H9 (cell line): ENCODE measurements around the gene MKRN2. TPM values are rescaled to one million over a fixed set of nuclear protein-coding genes. Genes with fewer than 3 reads are reported as not detected.

Experiments
- DNase-seq: peaks from one replicate; pipeline ENCODE4 v3.0.0-alpha.2; 2017
- H2AFZ ChIP-seq: one replicate; pipeline ENCODE4 v1.6.1; 2013; ENCODE audit warnings: mild to moderate bottlenecking, low read length, control low read depth, moderate library complexity
- H2AK5ac ChIP-seq: 2 replicates; pipeline ENCODE4 v1.6.1; 2013; ENCODE audit warnings: low read length, control low read depth, mixed read lengths; ENCODE audit not compliant: insufficient read length
- H2BK120ac ChIP-seq: one replicate; pipeline ENCODE4 v1.6.1; 2013; ENCODE audit warnings: low read depth, mild to moderate bottlenecking, low read length, control low read depth, inconsistent platforms; ENCODE audit not compliant: poor library complexity, severe bottlenecking
- H2BK12ac ChIP-seq: 2 replicates; pipeline ENCODE4 v1.6.1; 2013; ENCODE audit warnings: low read length, control low read depth, mixed read lengths, low read depth; ENCODE audit not compliant: insufficient read length
- H2BK15ac ChIP-seq: 2 replicates; pipeline ENCODE4 v1.6.1; 2013; ENCODE audit warnings: low read depth, low read length, control low read depth
- H2BK20ac ChIP-seq: one replicate; pipeline ENCODE4 v1.6.1; 2013; ENCODE audit warnings: low read depth, mild to moderate bottlenecking, low read length, control low read depth, inconsistent platforms; ENCODE audit not compliant: poor library complexity, severe bottlenecking
- H2BK5ac ChIP-seq: 2 replicates; pipeline ENCODE4 v1.6.1; 2013; ENCODE audit warnings: low read length, control low read depth, mixed read lengths; ENCODE audit not compliant: insufficient read length
- H3K14ac ChIP-seq: 2 replicates; pipeline ENCODE4 v1.6.1; 2013; ENCODE audit warnings: low read length, control low read depth; ENCODE audit not compliant: insufficient read depth
- H3K18ac ChIP-seq: 2 replicates; pipeline ENCODE4 v1.6.1; 2013; ENCODE audit warnings: low read depth, mild to moderate bottlenecking, mixed read lengths, low read length, control low read depth; ENCODE audit not compliant: insufficient read length
- H3K23ac ChIP-seq: 2 replicates; pipeline ENCODE4 v1.6.1; 2013; ENCODE audit warnings: low read length, control low read depth, mixed read lengths, low read depth; ENCODE audit not compliant: insufficient read length
- H3K23me2 ChIP-seq: 2 replicates; pipeline ENCODE4 v1.6.1; 2013; ENCODE audit warnings: low read depth, mild to moderate bottlenecking, mixed read lengths, low read length, control low read depth; ENCODE audit not compliant: insufficient read length, poor library complexity, severe bottlenecking
- H3K27ac ChIP-seq: 2 replicates; pipeline ENCODE4 v1.5.1; 2013; ENCODE audit warnings: low read length, control low read depth, mixed read lengths, low read depth; ENCODE audit not compliant: insufficient read length
- H3K27me3 ChIP-seq: 2 replicates; pipeline ENCODE4 v1.6.1; 2013; ENCODE audit warnings: low read length, control low read depth, inconsistent platforms; ENCODE audit not compliant: insufficient read depth
- H3K4ac ChIP-seq: 2 replicates; pipeline ENCODE4 v1.6.1; 2013; ENCODE audit warnings: low read depth, mild to moderate bottlenecking, control low read depth, inconsistent platforms, low read length, moderate library complexity
- H3K4me1 ChIP-seq: 2 replicates; pipeline ENCODE4 v1.6.1; 2013; ENCODE audit warnings: low read length, control low read depth, inconsistent platforms; ENCODE audit not compliant: insufficient read depth
- H3K4me2 ChIP-seq: 2 replicates; pipeline ENCODE4 v1.6.1; 2013; ENCODE audit warnings: low read length, control low read depth, mixed read lengths; ENCODE audit not compliant: insufficient read length, insufficient read depth
- H3K56ac ChIP-seq: 2 replicates; pipeline ENCODE4 v1.6.1; 2013; ENCODE audit warnings: low read depth, mild to moderate bottlenecking, mixed read lengths, low read length, control low read depth; ENCODE audit not compliant: insufficient read length
- H3K79me1 ChIP-seq: 2 replicates; pipeline ENCODE4 v1.6.1; 2013; ENCODE audit warnings: low read depth, mild to moderate bottlenecking, moderate library complexity, low read length, control low read depth, inconsistent platforms; ENCODE audit not compliant: insufficient read depth, poor library complexity, severe bottlenecking
- H3K79me2 ChIP-seq: 2 replicates; pipeline ENCODE4 v1.6.1; 2013; ENCODE audit warnings: low read length, control low read depth, inconsistent platforms; ENCODE audit not compliant: insufficient read depth
- H3K9ac ChIP-seq: 2 replicates; pipeline ENCODE4 v1.6.1; 2013; ENCODE audit warnings: low read length, control low read depth, mixed read lengths; ENCODE audit not compliant: insufficient read length; ENCODE audit errors: extremely low read depth
- H3K9me3 ChIP-seq: one replicate; pipeline ENCODE4 v1.6.1; 2013; ENCODE audit warnings: low read depth, low read length, inconsistent platforms; ENCODE audit not compliant: control insufficient read depth
- H3T11ph ChIP-seq: one replicate; pipeline ENCODE4 v1.6.1; 2013; ENCODE audit warnings: mild to moderate bottlenecking, low read length, control low read depth, inconsistent platforms
- H4K20me1 ChIP-seq: one replicate; pipeline ENCODE4 v1.6.1; 2013; ENCODE audit not compliant: control insufficient read depth, insufficient read length, insufficient read depth
- H4K5ac ChIP-seq: 2 replicates; pipeline ENCODE4 v1.6.1; 2013; ENCODE audit warnings: low read depth, mild to moderate bottlenecking, mixed read lengths, low read length, control low read depth; ENCODE audit not compliant: insufficient read length
- H4K8ac ChIP-seq: replicated peaks from 2 replicates; pipeline ENCODE4 v1.6.1; 2013; ENCODE audit warnings: low read length, control low read depth, mixed read lengths, low read depth; ENCODE audit not compliant: insufficient read length
- H4K91ac ChIP-seq: 2 replicates; pipeline ENCODE4 v1.6.1; 2013; ENCODE audit warnings: low read depth, mild to moderate bottlenecking, moderate library complexity, mixed read lengths, low read length, control low read depth; ENCODE audit not compliant: insufficient read length
- H3K27ac Mint-ChIP-seq, 3 experiments: 2 replicates in 2 of 3; 3 replicates in 1 of 3; pipeline ENCODE4 v1.8.0; 2020 to 2021; ENCODE audit warnings: mixed read lengths in 3 of 3, mild to moderate bottlenecking in 1 of 3, moderate library complexity in 1 of 3
- H3K27me3 Mint-ChIP-seq: 2 replicates; pipeline ENCODE4 v1.8.0; 2021; ENCODE audit warnings: low read depth, mild to moderate bottlenecking, moderate library complexity, mixed read lengths
- H3K36me3 Mint-ChIP-seq, 3 experiments: 2 replicates in 2 of 3; 3 replicates in 1 of 3; pipeline ENCODE4 v1.8.0; 2020 to 2021; ENCODE audit warnings: low read depth in 3 of 3, mixed read lengths in 3 of 3; ENCODE audit not compliant: insufficient read depth in 1 of 3
- H3K4me1 Mint-ChIP-seq, 2 experiments: 2 replicates each; pipeline ENCODE4 v1.8.0; 2020; ENCODE audit warnings: mixed read lengths in 2 of 2
- H3K4me3 Mint-ChIP-seq, 2 experiments: 2 replicates in 1 of 2; 3 replicates in 1 of 2; pipeline ENCODE4 v1.8.0; 2020 to 2021; ENCODE audit warnings: mild to moderate bottlenecking in 2 of 2, mixed read lengths in 2 of 2, moderate library complexity in 1 of 2
- H3K9me3 Mint-ChIP-seq, 2 experiments: 2 replicates in 1 of 2; 3 replicates in 1 of 2; pipeline ENCODE4 v1.8.0; 2020; ENCODE audit warnings: mild to moderate bottlenecking in 2 of 2, mixed read lengths in 2 of 2, moderate library complexity in 1 of 2
- CTCF ChIP-seq: fragments of 200-600 bp; sonication (generic); conservative IDR thresholded peaks from 3 replicates; pipeline ENCODE4 v1.8.0; 2021; ENCODE audit warnings: antibody characterized with exemption, mild to moderate bottlenecking
- WGBS: extraction: QIAGEN DNeasy Blood & Tissue Kit; methylation state at CpG from one replicate; pipeline ENCODE4 v1.1.7; 2013; ENCODE audit warnings: missing lambda C conversion rate, low lambda C conversion rate, mixed read lengths; ENCODE audit not compliant: insufficient read length; ENCODE audit errors: extremely low coverage; 5-methylcytosine and 5-hydroxymethylcytosine counted together
- total RNA-seq: library from RNA; stranded (reverse); gene quantifications from 2 replicates; pipeline ENCODE4 v1.2.1, GENCODE V29; 2021

Gene MKRN2
- total RNA-seq, 1 experiment from 2014 or later, result 18.1 TPM

- Mint-ChIP-seq H3K27ac (peak overlapping the region in 2 of 3 experiments; percentile 14 to 18; a peak in 2 of 7 replicates), H3K9me3 (no peaks in the 10 kb centered on the region), H3K4me1 (peaks cover 13 to 14% of the 10 kb centered on the region in 2 experiments), H3K27me3 (no peaks in the 10 kb centered on the region), H3K4me3 (no peak overlapping the region), H3K36me3 (no peaks in the 10 kb centered on the region)
- H4K91ac ChIP-seq, result no peak overlapping the region
- no peak overlapping the region for H4K8ac ChIP-seq
- no peak overlapping the region for H3K14ac ChIP-seq
- no peak overlapping the region for H2BK120ac ChIP-seq
- H3K18ac ChIP-seq, result no peak overlapping the region
- no peaks in the 10 kb centered on the region for H3K9me3 ChIP-seq
- no peak overlapping the region for H2BK12ac ChIP-seq
- H2BK15ac ChIP-seq, result no peak overlapping the region
- no peak overlapping the region for H3K27ac ChIP-seq
- no peak overlapping the region for H2BK20ac ChIP-seq
- H2AFZ ChIP-seq, result no peak overlapping the region
- peaks cover 3% of the 10 kb centered on the region; the same call in 1 of the 2 replicates for H3K4me1 ChIP-seq
- no peak overlapping the region for H2AK5ac ChIP-seq
- DNase-seq, result no peak
- no peak overlapping the region for H3T11ph ChIP-seq
- peaks cover 22% of the 10 kb centered on the region for H3K79me1 ChIP-seq
- peaks cover 44% of the 10 kb centered on the region for H3K79me2 ChIP-seq
- H3K9ac ChIP-seq, result no peak overlapping the region
- H3K4me2 ChIP-seq, result no peak overlapping the region
- H4K5ac ChIP-seq, result no peak overlapping the region
- H3K4ac ChIP-seq, result no peak overlapping the region
- no peaks in the 10 kb centered on the region for H3K27me3 ChIP-seq
- WGBS, result no CpG with 5 or more reads among the region's 4 CpGs
- no peak overlapping the region for H2BK5ac ChIP-seq
- no peak for TF ChIP-seq CTCF
- H3K23ac ChIP-seq, result no peak overlapping the region
- H4K20me1 ChIP-seq, result peaks cover 3% of the 10 kb centered on the region
- H3K56ac ChIP-seq, result no peak overlapping the region
- H3K23me2 ChIP-seq, result no peaks in the 10 kb centered on the region
These were observed 70.5 kb downstream of the MKRN2 start for GRCh38 chr3:12627370-12627769.
